NCI-H774 (cell line): ENCODE data around the gene LETM1.

Source experiments
- DNase-seq: peaks from one replicate; lab custom pipeline; 2025; lab: John Stamatoyannopoulos, UW

LETM1 gene

DNA sequence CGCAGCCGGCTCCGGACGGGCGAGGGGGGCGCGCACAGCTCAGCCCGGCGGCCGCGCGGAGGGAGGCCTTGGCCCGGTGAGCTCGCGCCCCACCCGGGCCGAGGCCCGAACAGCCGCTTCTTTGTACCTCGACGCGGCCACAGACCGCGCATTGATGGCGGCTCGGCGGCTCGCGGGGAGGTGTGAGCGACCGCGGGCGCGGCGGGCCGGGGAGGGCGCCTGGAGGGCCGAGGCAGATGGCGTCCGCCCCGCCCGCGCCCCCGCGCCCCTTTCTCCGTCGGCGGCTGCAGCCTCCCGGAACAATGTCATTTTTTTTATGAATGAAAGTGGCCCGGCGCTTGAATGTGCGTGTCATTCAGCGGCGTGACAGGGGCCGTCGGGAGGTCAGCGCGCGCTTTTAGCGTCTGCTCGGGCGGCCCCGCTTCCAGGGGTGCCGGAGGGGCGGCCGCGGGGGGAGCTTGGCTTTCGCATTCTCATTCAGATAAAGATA is 61.1 kb downstream of the LETM1 start:
- DNase-seq = no peak

DNA sequence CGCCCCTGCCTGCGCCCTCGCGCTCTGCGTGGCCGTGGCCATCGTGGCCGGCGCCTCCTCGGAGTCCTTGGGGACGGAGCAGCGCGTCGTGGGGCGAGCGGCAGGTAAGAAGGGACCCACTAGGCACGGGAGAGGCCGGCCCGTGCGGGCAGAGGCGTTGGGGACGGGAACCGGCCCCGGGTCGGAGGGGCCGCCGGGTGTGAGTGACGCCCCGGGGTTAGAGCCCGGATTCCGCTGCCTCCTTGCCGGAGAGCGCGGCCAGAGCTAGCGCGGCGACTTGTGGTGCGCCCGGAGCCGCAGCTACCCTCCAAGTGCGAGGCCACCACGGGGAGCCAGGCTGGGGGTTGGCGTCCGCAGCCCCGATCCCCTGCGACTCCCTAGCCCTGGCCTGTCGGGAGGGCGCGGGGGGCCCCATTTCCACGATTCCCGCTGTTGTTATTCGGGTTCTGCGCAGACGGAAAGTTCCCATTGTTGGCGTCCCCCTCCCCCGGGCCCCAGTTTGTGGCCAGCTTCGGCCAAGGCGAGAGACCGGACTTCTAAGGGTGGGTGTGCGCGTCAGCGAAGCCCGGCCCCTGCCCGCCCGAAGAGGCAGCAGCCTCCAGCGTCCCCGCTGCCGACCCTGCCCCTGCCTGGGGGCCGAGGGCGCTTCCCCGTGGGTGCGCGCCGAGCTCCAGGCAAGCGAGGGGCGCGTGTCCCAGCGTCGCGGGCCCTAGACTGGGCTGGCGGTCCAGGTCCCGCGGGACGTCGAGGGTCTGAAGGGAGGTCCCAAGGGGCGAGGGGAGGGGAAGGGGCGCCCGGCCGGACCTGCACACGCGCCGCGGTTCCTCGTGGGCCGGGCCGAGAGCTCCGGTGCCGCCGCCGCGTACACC is 61.8 kb downstream of the LETM1 start:
- DNase-seq = no peak

DNA sequence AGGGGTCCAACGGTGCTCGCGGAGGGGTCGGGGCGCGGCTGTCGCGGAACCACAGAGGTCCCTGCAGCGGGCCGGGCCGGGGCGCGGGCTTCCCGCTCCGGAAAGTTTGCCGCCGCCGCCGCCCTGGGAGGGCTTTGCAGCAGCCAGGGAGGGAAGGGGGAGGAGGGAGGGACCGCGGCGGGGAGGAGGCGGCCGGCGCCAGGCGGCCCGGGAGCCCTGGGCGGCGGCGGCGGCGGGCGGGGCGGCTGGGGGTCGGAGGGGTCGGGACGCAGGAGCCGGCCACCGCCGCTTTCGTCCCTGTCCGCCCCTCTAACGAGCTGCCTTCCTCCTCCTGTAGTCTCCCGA is 62.5 kb downstream of the LETM1 start:
- DNase-seq = no peak

DNA sequence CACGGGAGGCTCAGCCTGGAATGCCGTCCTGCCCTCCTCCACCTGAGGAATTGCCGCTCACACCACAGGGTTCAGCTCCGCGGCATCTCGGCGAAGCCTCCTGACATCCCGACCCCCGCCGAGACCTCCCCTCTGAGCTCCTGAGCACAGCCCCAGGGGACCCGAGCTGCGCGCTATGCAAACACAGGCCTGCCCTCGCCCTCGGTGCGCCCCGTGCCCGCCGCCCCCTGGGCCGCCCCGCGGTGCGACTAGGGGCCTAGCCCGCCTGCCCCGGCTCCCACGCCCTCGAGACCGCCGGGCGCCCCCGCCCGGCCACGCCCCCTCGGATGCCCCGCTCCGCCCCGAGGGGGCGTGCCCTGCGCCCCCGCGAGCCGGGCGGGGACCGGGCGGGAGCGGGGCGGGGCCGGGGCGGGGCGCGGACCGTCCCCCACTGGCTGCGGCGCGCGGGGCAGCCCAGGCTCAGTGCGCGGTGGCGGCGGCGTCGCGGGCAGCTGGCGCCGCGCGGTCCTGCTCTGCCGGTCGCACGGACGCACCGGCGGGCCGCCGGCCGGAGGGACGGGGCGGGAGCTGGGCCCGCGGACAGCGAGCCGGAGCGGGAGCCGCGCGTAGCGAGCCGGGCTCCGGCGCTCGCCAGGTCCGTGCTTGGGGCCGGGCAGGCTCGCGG is 63.0 kb downstream of the LETM1 start, which contains the start of gene FGFR3:
Gene FGFR3 (plus strand): TSS at position 462 of the 664 bp plus-strand sequence. CDS start 642 bp downstream, outside the sequence.
- DNase-seq = peak; percentile 11

DNA sequence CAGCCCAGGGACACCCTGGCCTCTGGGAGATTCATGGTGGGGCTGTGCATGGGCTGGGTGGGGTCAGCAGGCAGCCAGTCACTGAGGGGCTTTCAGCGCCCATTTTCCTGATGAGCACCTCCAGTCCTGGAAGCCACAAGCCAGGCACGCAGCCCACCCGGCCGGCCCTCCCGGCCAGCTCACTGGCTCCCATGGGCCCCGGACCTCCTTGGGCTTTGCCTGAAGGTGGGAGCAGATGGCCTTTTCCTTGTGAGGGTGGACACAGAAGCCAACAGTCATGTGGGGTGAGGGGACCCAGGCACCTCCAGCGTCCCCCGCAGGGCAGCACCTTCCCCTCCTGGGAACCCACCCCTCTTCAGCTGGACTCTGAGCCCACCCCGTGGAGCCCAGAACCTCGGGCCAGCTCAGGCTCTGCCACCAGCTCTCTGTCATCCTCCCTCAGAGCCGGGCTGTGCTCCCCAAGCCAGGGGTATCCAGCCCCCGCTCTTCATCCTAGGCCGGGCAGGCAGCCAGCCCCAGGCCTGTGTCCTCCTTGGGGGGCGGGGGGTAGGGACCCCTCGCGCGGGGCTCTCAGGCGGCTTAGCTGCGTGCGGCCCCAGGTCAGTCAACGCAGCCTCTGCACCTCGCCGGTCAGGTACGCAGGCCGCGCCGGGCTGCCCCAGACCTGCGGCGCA is 63.7 kb downstream of the LETM1 start:
- no peak for DNase-seq

DNA sequence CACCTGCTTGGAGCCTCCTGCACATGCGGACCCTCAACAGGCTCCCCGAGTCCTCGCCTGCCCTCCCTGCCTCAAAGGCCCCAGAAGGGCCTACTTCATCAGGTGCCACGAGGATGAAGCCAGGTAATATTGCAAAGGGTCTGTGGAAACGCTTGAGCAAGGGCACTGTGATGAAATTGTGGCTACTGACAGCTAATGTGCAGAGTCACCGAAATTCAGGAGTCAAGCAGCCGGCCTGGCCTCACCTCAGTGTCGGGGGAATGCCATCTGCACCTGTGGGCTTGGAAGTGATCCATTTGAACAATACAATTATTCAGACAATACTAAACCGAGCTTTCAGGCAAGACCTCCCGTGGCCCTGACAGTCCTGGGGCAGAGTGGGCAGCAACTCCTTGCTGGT is 66.0 kb downstream of the LETM1 start:
- no peak for DNase-seq

DNA sequence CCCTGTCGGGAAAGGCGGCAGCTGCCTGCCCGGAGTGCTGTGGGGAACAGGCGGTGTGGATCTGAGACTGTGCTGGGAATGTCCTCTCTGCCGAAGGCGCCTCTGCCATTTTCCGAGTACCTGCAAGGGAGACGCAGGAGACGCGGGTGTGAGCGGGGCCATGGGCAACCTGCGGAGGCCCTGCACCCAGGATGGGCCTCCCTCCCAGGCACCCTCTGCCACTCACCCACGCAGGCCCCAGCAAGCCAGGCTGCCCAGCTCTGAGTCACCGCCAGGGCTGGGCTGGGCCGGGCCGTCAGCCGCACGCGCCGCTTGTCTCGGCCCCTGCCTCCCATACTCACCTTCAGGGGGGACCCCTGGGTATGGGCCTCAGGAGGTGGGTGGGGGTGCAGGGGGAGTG is 66.4 kb downstream of the LETM1 start:
- DNase-seq = no peak

DNA sequence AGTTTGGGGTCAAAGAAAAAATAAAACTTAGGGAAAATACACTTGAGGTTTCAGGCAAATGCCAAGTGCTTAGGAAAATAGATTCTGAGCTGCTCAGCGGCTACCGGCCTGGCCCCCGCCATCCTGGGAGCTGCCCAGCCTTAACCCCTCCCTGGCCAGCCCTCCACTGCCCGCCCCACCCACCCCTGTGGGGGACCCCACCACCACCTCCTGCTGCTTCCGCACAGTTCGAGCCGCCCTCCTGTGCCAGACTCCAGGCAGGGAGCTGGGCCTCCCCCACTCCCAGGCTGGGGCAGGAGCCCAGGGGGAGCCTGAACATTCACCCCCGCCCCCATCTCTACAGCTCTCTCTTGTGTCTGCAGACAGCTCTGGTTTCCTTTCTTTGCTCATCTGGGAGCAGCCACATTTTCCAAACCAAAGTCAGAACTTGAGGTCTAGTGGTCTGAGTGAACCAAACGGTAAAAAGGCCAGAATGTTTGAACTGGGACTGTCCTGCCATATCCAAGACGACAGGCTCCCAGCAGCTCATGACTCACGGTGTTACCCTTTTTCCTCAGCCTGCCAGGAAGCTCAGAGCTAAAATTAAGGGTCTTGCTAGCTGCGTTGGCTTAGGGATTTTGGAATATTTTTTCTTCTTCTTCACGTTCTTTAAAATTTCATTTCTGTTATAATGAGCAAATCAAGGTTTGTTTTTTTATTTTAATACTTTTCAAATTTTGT is 67.5 kb downstream of the LETM1 start:
- no peak for DNase-seq

DNA sequence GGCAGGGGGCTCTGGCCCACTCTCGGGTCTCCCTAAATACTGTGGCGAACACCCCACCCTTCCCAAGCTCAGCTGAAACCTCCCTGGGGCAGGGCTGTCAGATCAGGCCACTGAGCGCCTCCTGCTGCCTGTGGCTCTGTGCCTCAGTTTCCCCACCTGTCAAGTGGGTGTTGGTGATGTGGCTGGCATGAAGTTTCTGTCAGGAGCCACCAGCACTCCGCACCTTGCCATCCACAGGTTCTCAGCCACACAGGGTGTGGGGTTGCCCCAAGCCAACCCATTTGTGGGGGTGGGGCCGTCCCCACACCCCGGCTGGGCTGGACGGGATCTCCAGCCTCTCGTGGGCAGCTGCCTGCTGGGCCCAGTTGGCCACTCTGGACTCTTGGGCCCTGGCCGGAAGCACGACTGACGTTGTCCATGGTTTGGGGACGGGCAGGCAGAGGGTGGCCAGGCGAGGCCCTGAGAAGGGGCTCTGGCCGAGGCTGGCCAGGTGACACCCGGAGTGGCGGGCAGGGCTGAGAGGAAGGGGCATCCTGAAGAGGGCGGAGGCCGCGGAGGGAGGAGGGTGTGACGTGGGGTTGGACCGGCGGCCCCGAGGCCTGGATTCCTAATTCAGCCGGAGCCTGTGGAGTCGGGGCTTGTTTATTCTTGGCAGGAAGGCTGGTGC is 68.4 kb downstream of the LETM1 start:
- no peak for DNase-seq

DNA sequence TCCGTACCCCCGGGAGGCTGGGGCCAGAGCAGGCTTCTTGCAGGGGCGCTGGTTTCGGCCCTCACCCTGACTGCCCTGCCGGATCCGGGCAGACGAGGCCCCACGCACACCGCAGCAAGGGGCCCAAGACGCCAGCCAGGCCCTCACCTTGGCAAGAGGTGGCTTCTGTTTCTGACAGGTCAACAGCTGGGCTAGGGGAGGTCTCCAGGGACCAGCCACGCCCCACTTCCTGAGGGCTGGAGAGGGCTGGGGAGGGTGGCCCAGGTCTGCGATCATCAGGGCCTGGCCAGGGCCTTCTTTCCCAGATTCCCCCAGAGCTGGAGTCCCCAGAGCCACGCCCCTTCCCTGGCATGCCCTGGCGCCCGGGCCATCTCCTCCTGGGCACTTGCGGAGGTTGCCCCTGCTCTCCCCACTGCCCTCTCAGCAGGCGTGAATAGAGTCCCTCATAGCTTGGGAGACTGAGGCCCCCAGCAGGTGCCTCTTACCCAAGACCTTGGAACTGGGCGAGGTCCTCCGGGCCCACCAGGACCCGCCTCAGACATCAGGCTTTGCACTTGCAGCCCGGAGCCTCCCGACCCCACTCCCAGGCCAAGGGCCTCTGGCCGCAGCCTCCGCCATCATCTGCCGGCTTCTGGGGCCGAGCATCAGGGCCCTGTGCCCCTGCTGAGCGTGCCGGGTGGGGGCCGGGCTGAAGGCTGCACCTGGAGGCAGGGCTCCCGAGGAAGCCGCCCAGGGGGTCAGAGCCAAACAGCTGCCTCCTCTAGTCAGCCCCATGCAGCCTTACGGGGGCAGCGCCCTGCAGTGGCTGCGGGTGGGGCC is 69.2 kb downstream of the LETM1 start:
- DNase-seq = no peak

DNA sequence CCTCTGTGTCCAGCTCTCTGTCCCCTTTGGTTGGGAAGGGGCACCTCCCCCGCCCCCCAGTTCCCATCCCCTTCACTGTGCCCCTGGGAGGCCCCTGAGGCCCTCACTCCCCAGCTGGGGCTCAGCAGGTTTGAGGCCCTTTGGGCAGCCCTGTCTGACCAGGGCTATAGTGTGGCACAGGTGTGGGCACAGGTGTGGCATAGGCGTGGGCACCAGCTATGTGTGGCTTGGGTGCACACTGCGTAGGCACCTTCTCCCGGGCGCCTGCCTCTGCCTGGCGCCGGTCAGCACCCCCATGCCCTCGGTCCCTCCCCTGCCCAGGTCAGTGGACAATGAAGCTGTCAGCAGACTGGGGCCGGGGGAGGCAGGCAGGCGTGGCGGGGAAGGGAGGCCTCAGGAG is 70.4 kb downstream of the LETM1 start:
- no peak for DNase-seq

DNA sequence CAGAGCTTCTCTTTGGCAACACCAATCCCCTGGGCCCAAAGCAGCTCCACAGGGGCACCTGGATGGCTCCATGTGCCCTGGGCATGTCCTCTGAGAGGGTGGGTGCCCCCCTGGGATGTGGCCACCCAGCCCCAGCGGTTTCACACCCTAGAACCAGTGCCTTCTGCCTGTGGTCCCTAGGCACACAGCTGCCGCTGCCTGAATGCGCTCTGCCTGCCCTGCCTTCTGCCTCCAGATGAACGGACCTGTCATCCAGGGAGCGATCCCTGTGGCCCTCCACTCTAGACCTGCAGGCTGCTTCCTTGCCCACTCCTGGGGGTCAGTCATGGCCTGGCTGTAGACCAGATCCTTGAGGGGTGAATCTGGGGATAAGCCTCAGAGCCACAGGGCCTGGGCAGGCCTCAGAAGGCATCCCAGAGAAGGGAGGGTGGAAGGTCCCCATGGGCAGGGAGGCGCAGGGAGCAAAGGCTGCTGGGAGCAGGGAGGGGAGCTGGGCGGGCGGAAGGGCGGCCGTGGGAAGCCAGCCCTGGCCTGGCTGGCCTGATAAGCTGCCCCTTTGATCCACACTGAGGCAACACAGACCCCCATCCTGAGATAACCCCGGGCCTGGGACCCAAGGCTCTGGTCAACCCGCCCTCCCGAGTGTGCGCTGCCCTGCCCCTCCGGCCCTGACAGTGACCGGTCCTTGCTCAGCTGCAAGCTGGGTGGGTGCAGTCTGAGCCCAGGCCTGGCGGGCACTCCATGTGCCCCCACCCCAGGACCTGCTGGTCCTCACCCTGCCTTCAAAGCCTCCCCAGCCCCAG is 71.0 kb downstream of the LETM1 start:
- DNase-seq = no peak

DNA sequence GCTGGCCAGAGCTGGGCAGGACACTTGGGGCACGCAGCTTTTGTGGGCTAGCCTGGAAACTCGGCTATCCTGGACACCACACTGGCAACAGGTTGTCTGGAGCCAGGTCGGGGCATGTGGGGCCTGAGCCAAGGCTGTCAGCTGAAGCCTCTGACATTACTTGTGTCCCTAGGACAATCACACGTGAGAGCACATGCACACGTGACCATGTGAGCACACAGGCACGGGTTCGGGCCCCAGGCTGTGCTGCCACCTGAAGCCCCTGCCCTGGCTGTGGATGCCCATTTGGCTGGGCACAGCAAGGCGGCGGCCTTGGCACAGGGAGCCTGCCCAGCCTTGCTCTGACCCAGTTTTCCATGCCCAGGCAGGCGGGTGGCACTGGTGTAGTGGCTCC is 71.6 kb downstream of the LETM1 start:
- DNase-seq = no peak

DNA sequence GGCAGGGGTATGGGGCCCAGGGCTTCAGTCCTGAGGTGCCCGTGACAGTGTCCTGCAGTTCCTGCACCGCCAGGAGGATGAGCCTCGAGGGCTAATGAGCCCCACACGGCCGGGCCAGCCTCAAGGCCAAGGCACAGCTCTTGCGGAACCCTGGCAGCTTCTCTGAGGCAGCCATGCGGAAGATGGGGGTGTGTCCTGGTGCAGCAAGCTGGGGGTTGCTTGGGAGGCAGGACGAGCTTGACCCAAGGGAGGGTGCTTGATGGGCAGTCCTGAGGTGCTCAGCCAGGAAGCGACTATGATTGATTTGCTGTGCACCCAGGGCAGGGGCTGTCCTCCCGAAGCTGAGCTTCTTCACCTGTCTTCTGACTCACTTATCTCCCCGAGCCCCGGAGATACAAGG is 72.0 kb downstream of the LETM1 start:
- no peak for DNase-seq

DNA sequence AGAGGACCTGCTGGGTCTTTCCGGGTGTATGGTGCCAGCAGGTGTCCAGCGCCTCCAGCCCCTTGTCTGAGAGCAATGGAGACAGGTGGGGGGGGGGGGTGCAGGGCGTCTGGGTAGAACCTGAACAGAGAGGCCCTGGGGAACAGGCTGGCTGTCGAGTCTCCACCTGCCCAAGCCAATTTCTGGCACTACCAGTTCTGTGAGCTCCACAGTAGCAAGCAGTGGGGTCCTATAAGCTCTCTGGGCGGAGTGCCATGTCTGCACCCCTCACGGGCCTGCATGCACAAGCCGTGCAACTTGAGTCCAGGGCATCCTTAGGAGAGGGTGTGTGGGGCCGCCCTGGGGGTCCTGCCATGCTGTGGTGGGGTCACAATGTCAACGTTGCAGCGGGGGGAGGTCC is 72.9 kb downstream of the LETM1 start:
- no peak for DNase-seq

DNA sequence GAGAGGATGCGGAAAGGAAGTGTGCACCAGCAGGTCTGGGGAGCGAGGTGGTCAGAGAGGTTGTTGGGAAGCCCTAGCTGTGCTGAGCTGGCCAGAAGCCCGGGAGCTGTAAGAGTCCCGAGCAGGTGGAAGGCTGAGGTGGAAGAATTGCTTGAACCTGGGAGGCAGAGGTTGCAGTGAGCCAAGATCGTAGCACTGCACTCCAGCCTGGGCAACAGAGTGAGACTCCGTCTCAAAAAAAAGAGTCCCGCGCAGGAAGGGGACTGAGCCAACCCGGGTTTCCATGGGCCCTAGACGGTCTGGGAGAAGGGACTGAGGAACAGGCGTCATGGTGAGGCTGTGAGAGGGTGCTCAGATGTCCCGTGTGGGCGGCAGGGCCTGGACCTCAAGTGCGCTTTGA is 75.5 kb downstream of the LETM1 start:
- no peak for DNase-seq

DNA sequence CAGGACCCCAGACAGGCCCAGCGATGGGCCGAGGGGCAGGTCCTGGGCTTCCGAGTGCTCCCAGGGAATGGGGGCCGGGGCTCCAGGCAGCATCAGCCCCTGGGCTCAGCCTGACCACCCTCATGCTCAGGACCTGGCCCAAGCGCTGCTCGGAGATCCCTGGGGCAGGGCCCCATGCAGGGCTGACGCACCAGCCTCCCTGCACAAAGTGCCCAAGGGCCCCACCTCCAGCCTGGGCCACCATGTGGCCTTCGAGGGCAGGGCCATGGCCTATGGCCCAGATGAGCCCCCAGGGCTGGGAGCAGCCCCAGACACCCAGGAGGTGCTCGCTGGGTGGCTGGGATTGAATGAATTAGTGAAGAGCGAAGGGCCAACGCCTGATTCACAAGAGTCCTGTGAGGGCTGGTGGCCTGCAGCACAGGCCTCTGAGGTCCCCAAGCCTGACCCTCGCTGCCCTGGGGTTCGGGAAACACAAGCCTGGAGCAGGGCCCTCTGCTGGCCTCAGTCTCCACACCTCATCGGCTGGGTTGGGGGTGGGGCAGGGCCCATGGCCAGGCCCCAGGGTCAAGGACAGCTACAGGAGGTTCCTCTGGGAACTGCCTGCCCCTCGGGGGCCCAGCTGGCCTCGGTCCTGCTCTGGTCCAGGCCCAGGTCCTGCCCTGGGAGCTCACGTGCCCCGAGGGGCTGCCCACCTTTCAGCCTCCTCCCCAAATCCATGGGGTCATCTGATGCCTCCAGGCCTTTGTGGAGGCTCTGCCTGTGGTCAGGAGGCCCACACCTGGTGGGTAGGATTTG is 76.2 kb downstream of the LETM1 start:
- no peak for DNase-seq

DNA sequence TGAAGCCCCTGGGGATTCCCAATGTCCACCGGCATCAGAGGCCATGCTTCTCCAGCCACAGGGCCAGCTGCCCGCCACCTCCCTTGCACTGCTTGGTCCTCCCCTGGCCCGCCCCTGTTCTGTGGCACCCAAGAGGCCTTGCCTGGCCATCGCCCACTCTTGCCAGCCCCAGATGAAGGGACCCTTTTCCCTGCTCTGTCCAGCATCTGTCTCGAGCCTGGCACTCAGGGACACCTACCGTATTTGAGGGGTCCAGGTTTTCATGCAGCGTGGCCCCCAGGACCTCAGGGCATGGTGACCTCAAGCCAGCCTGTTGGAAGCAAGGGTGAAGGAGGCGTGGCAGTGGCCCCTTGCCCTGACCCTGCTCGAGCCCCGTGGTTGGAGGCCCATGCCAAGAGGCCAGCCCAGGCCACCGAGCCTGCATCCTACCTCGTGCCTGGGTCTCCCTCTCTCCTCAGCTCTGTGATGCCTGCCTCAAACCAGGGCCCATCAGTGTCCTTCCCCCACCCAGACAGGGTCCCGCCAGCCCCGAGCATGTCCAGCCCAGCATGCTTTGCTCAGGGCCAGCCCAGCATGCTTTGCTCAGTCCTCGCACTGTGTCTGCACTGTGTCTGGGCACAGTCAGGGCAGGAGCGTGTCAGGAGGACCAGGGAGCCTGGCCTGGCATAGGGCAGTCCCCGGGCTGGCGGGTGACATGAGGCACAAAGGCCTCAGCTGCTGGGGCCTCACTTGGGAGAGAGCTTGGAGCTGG is 77.1 kb downstream of the LETM1 start:
- no peak for DNase-seq
